Measurements from ENCODE around the gene PDCD1LG2. TPM values are rescaled to one million over a fixed set of nuclear protein-coding genes. Genes with fewer than 3 reads are reported as not detected.
"Not testable (repeated sequence)": the region's sequence is repeated elsewhere in the genome, so short reads cannot be mapped to it uniquely, and the experiment has no call there.

The PDCD1LG2 gene
- total RNA-seq, 2 donors from 2014 or later = 3.3 to 3.6 TPM

DNA sequence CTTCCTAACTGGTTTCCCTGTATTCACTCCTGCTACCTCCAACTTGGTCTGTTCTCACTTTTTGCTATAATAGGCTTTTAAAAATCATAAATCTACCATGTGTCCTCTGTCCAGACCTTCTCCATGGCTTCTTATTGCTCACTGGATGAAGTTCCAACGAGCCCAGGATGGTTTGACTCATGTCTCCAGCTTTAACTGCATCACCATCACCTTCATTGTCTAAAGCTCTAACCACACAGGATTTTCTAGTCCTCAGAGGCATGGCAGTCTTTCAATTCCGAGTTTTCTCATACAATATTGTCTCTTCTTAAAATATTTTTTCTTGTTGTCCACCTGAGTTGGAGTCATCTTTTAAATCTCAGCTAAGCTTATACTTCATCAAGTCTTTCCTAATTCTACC is 49.3 kb downstream of the PDCD1LG2 start:
- DNase-seq = no peak
- intact Hi-C loops (cut with DNase I) = no loop called here
- no peak for ATAC-seq

DNA sequence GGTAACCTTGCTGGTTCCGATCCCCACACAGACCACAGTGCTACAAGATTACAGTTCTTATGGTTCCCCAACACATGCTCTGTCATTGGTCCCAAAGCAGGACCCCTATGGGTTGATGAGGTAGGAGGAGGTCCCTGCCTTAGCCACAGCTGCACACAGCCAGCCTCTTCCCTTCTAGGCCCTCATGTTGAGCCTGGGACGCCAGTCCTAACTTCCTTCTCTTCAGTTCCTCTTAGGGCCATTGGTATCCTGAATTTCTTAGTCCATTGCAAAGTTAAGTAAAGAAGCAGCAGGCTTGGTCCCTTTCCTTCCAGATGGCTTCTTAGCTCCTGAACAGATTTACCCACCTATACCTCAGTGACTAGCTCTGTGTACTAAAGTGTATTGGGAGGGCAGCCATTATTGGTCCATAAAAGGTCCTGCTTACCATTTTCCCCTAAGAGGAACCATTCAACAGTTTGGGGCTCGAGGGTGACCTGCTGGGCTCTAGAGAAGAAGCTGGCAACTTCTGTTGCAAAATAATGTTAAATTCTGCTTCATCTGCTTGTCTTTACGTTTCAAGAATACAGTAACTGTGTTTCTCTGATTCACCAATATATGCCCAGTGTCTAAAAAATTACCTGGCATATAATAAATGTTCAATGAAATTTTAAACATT is 50.2 kb downstream of the PDCD1LG2 start:
- ATAC-seq (no peak), DNase-seq (no peak)
- intact Hi-C loops (cut with DNase I) = no loop called here

DNA sequence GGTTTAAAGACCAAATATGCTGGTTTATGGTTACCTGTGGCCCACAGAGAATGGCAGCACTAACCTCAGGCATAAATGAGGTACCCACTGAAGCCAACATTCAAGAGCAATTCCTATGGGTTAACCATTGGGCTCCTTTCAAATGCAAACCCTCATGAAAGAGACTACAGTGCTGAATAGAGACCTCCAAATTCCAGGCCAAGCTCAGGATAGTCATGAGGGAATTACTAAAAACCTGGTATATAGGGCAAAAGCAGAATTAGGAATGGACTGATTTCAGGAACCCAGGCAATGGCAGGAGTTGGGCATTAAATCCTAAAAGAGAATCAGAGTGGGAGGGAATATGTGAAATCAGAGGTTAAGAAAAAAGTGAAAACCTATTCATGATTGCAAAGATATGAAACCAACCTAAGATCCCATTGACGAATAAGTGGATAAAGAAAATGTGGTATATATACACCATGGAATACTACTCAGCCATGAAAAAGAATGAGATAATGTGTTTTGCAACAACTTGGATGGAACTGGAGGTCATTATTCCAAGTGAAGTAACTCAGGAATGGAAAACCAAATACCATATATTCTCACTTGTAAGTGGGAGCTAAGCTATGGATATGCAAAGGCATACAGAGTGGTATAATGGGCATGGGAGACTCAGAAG is 51.6 kb downstream of the PDCD1LG2 start:
- intact Hi-C loops (cut with DNase I) = no loop called here
- DNase-seq = no peak
- ATAC-seq = no peak

DNA sequence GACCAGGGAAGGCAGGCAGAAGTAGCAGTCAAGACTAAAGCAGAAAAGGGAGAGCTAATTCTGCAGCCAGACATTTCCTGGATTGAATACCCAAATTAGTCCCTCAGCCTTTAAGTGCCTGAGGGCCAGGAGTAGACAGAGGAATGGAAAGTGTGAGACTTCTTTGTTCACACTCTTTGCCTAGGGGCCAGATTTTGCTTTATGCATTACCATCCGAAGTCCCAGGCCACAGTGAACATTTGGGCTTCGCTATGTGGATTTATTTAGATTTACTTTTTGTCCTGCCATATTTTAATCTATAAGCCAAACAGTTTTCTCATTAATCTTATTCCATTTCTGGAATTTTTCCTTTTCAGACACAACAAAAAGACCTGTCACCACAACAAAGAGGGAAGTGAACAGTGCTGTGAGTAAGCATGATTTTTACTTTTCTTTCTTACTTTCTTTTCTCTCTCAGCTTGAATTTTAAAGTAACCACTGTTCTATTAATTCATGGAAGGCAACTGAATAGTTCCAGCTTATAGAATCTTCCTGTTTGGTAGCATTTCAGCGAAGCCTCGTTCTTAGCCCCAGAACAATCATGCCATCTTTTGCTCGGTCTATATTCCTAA is 52.6 kb downstream of the PDCD1LG2 start:
- no peak for ATAC-seq

DNA sequence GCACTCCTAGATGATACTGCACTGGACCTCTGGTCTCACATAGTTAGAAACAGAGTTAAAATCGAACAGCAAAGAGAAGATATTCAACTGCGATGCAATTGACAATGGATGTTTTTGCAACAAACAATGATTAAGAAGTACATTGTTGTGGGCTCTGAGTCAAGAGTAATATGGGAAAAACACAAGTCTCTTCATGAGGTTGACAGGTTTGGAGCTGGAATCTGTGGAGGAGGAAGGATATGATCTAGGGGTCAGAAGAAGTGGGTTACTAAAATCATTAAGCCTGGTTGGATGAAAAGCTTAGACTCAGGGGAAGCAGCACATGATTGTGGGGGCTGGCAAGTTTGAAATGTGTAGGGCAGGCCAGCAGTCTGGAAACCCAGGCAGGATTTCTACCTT is 53.1 kb downstream of the PDCD1LG2 start:
- intact Hi-C loops (cut with DNase I) = no loop called here
- ATAC-seq (no peak), DNase-seq (no peak)

More for the DNA sequence above, 52.6 kb downstream of the PDCD1LG2 start:
- DNase-seq = no peak
- intact Hi-C loops (cut with DNase I) = no loop called here

DNA sequence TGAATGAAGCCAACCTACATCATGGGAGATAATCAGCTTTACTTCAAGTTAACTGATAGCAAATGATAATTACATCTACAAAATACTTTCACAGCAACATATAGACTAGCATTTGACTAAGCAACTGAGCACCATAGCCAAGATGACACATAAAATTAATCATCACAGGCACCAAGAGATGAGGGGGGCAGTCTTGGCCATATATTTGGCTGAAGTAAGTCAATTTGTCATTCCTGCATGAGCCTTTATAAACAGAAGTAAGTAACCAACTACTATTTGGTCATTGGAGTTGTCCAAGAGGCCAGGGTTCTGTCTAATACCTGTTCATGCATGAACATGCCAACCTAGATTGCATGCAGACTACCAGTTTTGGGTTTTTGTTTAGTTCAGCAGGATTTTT is 53.6 kb downstream of the PDCD1LG2 start:
- intact Hi-C loops (cut with DNase I) = no loop called here
- ATAC-seq (no peak), DNase-seq (no peak)

DNA sequence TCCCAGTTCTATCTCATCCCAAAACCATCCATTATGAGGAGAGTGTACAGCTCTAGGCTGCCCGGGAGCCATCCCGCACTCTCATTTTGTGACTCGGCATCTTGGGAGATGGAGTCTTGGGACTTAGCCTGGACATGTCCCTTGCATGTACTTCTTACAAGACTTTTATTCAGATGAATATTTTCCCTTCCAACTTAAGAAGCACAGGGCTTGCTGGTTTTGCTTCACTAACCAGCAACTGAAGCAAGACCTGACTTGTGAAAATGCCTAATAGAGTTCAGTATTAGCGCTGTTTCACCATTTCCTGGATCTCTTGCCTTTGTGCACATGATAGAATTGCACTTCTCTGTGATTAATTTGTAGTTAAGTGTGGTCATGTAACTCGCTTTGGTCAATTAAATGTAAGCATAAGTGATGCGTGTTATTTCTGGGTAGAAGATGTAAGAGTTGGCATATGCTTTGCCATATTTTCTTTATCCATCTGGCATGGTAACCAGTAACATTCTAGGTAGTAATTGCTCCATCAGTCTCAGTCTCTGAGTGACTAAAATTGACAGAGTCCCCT is 55.8 kb downstream of the PDCD1LG2 start:
- no peak for ATAC-seq
- DNase-seq = no peak
- intact Hi-C loops (cut with DNase I) = no loop called here

DNA sequence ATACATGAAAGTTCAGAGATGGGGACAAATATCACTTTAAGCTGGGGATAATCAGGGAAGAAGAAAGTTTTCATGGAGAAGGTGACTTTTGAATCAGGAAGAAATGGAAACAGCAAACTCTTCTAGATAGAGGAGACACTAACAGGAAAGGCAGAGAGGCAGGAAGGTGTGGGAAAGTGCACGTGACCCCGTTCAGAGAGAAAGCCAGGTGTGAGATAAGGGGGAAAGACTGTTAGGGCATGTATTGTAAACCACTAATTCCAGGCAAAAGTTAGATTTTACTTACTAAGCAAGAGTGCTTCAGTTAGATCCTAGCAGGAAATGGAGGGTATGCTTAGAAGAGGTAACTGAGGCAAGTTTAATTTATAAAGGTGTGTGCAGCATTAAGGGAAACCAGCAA is 58.5 kb downstream of the PDCD1LG2 start:
- ATAC-seq = no peak
- intact Hi-C loops (cut with DNase I) = no loop called here
- DNase-seq = no peak

DNA sequence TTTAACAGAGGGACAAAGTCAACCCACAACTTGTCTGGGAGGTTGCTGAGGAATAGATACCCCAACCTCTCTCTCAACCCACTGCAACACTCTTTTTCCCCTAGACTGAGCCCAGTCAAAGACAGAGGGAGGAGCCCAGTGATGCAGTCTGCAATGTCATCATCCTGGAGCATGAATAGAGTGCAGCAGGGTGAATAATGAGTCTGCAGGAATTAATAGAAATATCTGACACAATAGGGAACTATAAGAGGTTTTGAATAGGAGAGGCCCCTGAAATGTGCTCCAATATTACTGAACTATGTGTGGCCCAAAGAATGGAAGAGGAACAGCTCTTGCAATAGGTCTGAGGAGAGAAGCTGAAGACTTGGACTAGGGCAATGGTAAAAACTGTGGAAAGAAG is 59.1 kb downstream of the PDCD1LG2 start:
- intact Hi-C loops (cut with DNase I) = no loop called here
- no peak for DNase-seq
- peak in 1 of 2 donors; percentile 62 for ATAC-seq

DNA sequence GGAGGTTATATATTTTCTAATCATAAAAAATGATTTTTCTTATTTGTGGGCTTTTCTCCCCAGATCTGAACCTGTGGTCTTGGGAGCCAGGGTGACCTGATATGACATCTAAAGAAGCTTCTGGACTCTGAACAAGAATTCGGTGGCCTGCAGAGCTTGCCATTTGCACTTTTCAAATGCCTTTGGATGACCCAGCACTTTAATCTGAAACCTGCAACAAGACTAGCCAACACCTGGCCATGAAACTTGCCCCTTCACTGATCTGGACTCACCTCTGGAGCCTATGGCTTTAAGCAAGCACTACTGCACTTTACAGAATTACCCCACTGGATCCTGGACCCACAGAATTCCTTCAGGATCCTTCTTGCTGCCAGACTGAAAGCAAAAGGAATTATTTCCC is 59.6 kb downstream of the PDCD1LG2 start:
- intact Hi-C loops (cut with DNase I) = no loop called here
- ATAC-seq (no peak), DNase-seq (no peak)

DNA sequence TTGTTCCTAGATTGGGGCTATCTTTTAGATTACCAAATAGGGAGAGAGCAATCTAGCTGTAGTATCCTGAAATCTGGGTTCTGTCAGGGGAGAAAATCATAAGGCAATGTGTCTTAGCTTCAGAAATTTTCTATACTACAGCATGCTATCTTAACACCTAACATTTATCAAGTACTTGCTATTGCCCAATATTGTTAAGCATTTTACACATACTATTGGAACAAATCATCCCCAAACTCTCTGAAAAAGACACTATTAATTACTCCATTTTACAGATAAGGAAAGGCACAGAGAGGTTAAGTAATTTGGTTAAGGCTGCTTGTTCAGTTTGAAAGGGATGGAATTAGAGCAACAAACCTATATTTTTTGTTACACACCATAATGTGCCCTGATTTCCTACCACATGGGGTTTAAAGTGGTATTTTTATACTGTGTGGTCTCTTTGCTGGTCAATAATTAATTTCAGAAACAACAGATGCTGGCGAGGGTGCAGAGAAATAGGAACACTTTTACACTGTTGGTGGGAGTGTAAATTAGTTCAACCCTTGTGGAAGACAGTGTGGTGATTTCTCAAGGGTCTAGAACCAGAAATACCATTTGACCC is 61.4 kb downstream of the PDCD1LG2 start:
- ATAC-seq (peak in 1 of 2 donors; percentile 30), DNase-seq (no peak)
- intact Hi-C loops (cut with DNase I) = no loop called here

DNA sequence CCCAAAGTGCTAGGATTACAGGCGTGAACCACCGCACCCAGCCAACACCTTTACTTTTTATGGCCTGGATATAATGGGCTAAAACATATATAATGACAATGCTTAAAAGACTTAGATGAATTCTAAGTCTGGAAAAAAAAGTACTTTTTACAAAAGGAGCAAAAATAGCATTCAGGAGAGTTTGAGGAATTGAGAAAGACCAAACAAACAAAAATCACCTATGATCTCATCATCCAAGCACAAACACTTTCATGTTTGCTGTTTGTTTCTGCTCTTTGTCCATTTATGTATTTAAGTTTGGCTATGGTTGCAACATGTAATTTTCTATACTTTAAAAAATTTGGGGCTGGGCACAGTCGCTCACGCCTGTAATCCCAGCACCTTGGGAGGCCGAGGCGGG is 63.8 kb downstream of the PDCD1LG2 start:
- no peak for DNase-seq
- no peak for ATAC-seq
- intact Hi-C loops (cut with DNase I) = no loop called here

DNA sequence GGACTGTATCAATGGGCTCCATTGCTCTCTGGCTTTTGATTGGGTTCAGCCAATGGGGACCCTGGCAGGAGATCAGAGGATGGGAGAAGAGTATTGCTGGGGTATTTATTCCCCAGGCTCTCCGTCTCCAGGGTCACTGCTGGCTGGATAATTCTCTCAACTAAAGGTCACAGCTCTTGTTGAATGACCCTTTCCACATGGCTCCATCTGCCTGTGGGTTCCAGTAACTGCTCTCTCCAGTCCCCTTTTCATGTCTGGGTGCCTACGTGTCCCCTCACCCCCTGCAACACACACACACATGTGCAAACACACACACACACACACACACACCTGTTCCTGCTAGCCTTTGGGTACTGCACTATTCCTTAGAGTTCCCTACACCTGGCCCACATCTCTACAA is 64.7 kb downstream of the PDCD1LG2 start:
- intact Hi-C loops (cut with DNase I) = loop anchor here in 1 of 2 donors (5.0 kb wide), 1 partner anchor 63 kb away; the partner anchor contains the start of gene PDCD1LG2
- ATAC-seq (no peak), DNase-seq (no peak)

DNA sequence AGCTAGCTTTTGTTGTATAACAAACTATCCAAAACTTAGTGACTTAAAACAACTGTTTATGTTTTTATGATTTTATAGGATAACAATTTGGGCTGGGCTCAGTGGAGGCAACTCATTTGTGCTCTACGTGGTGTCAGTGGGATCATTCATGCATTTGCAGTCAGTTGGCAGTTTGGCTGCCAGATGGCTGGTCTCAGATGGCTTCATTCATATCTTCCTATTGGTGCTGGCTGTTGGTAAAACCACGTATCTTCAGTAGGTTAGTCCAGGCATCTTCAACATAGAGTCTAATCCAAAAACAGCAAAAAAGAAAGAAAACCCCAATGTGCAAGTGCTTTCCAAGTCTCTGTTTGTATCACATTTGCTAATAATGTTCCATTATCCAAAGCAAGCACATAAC is 66.9 kb downstream of the PDCD1LG2 start:
- intact Hi-C loops (cut with DNase I) = loop anchor here in 1 of 2 donors (5.0 kb wide), 1 partner anchor 65 kb away; the partner anchor contains the start of gene PDCD1LG2
- DNase-seq (no peak), ATAC-seq (no peak)

DNA sequence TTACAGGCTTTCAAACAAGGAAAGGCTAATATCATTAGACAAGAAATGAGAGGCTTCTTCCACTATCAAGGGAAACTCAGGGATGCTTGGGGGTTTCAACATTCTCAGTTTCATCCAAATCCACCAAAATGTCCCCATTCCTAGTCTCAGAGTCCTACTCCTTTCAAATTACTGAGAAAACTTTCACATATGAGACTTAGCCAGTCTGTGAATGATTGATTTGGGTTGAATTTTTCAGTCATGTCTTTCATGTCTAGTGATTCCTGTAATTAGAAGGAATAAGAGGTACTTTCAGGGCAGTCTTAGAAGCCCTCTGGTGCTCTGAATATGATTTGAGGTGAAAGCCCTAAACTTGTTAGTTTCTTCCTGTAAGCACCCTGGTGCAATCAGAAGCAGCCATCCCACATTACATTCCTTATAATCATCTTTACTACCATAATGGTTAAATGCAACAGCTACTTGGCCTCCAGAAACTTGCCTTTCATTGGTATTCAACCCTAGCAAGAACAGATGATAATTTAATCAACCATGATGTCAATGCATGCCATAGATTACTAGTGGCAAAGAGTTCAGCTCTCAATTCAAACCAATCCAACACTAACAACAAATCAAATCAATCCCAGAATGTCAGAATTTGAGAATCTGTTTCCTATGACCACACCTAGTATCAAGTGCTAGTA is 67.8 kb downstream of the PDCD1LG2 start:
- intact Hi-C loops (cut with DNase I) = loop anchor here in 1 of 2 donors (5.0 kb wide), 1 partner anchor 66 kb away; the partner anchor contains the start of gene PDCD1LG2
- no peak for ATAC-seq
- no peak for DNase-seq

DNA sequence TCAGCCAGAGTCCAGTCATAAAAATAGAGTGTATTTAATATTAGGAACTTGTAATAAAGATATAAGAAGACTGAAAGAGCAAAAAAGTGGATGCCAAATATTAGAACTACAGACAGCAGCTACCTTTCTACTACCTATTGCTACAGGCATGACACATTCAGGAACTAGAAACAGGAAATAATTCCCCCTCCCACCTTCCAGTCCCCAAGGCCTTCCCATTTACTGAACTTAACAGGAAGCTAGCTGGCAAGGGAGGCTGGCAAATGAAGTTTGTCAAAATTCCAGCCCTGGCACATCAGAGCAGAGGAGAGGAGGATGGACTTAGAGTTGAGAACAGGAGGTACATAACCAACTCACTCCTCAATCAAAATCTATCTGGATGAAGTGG is 68.4 kb downstream of the PDCD1LG2 start:
- DNase-seq (no peak), ATAC-seq (peak; percentile 23 to 34)
- intact Hi-C loops (cut with DNase I) = loop anchor here in 1 of 2 donors (5.0 kb wide), 1 partner anchor 66 kb away; the partner anchor contains the start of gene PDCD1LG2

DNA sequence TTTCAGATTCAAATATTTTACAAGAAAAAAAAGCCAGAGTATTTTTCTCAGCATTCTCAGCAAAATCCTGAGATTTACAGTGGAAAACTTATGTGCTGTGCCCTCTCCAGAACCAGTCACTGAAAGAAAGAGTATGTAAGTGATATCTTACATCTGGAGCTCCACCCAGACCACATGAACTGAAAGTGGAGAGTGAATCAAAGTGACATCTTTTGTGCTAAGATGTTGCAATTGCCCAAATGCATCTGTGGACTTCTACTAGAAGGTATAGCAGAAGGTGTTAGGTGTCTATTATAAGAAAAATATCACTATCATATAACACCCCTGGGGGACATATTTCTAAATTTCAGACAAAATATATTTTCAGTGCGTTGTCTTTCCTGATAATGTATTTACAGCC is 69.5 kb downstream of the PDCD1LG2 start:
- intact Hi-C loops (cut with DNase I) = loop anchor here in 1 of 2 donors (5.0 kb wide), 1 partner anchor 68 kb away; the partner anchor contains the start of gene PDCD1LG2
- DNase-seq (no peak), ATAC-seq (no peak)

DNA sequence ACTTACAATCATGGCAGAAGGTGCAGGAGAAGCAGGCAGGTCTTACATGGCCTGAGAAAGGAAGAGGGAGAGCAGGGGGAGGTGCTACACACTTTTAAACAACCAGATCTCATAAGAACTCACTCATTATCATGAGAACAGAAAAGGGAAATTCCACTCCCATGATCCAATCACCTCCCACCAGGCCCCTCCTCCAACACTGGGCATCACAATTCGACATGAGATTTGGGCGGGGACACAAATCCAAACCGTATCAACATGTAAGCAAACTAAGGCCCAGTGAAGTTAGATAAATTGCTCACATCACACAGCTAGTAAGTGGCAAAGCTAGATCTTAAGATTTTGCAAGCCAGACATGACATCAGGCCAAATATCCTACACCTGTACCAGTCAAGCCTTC is 70.3 kb downstream of the PDCD1LG2 start:
- intact Hi-C loops (cut with DNase I) = no loop called here
- no peak for ATAC-seq
- no peak for DNase-seq

DNA sequence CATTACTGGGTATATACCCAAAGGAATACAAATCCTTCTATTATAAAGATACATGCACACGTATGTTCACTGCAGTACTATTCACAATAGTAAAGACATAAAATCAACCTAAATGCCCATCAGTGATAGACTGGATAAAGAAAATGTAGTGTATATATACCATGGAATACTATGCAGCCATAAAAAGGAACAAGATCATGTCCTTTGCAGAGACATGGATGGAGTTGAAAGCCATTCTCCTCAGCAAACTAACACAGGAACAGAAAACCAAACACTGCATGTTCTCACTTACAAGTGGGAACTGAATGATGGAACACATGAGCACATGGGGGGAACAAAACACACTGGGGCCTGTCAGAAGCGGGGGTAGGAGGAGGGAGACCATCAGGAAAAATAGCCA is 71.4 kb downstream of the PDCD1LG2 start:
- DNase-seq; intact Hi-C loops (cut with DNase I); ATAC-seq: not testable (repeated sequence)

Measured in left cardiac atrium (tissue), 4 donors.